B cell (primary cell): ENCODE results near the gene PTGFRN. TPM values are rescaled to one million over a fixed set of nuclear protein-coding genes. Genes with fewer than 3 reads are reported as not detected.

Experiments used
- ATAC-seq: fragments of 200-7000 bp; cut with Tn5 transposase; one replicate; pipeline ENCODE4 v1.10.0; 2021; ENCODE audit warnings: low read depth, mild to moderate bottlenecking, moderate number of reproducible peaks, moderate library complexity
- CTCF ChIA-PET: fragments of 350-600 bp; sonication (Branson Sonifier 250); formaldehyde crosslinking; loops from one replicate; lab custom pipeline; 2021; ENCODE audit warnings: antibody characterized with exemption, inconsistent platforms; lab: Charles Lee
- POLR2A ChIA-PET: fragments of 350-600 bp; sonication (Branson Sonifier 250); formaldehyde crosslinking; loops from one replicate; lab custom pipeline; 2021; ENCODE audit warnings: antibody characterized with exemption; lab: Charles Lee
- DNase-seq: peaks from one replicate; pipeline ENCODE4 v3.0.0; 2013
- H2AFZ ChIP-seq: 2 replicates; pipeline ENCODE4 v1.6.1; 2012; ENCODE audit warnings: mild to moderate bottlenecking, low read depth, low read length; ENCODE audit not compliant: insufficient read depth, poor library complexity, severe bottlenecking
- H3K27ac ChIP-seq, 2 donors: 1 replicate in 1 of 2; 2 replicates in 1 of 2; pipeline ENCODE4 v1.5.1; 2012 to 2013; ENCODE audit warnings: low read length in 2 of 2, mild to moderate bottlenecking in 2 of 2, moderate library complexity in 1 of 2
- H3K27me3 ChIP-seq, 4 experiments: fragments of 200-600 bp in 1 of 4; sonication (generic) in 1 of 4; replicated peaks in 1 of 4; 1 replicate in 2 of 4; 2 replicates in 2 of 4; pipeline versions ENCODE4 v1.6.1 to v1.7.0; 2013 to 2016; ENCODE audit warnings: low read length in 3 of 4, mild to moderate bottlenecking in 2 of 4, mixed read lengths in 1 of 4, moderate library complexity in 1 of 4; ENCODE audit not compliant: insufficient read depth in 4 of 4, control insufficient read depth in 3 of 4; ENCODE audit errors: control extremely low read depth in 1 of 4
- H3K36me3 ChIP-seq, 2 experiments: replicated peaks in 1 of 2; 1 replicate in 1 of 2; 2 replicates in 1 of 2; pipeline versions ENCODE4 v1.6.1 to v1.7.1; 2013; ENCODE audit warnings: low read length in 1 of 2; ENCODE audit not compliant: insufficient read depth in 2 of 2, control insufficient read depth in 1 of 2; ENCODE audit errors: control extremely low read depth in 1 of 2, extremely low read depth in 1 of 2
- H3K4me1 ChIP-seq, 2 donors: fragments of 200-600 bp in 1 of 2; sonication (generic) in 1 of 2; 1 replicate in 1 of 2; 2 replicates in 1 of 2; pipeline versions ENCODE4 v1.5.1 to v1.6.1; 2013 to 2017; ENCODE audit warnings: low read length in 2 of 2; ENCODE audit not compliant: control insufficient read depth in 2 of 2, insufficient read depth in 2 of 2
- H3K4me2 ChIP-seq: replicated peaks from 2 replicates; pipeline ENCODE3; 2012; ENCODE audit warnings: mild to moderate bottlenecking, low read depth, low read length; ENCODE audit not compliant: poor library complexity, severe bottlenecking
- H3K4me3 ChIP-seq, 5 experiments: fragments of 200-600 bp in 1 of 5; sonication (generic) in 1 of 5; 1 replicate in 3 of 5; 2 replicates in 2 of 5; pipeline versions ENCODE4 v1.5.1 to v1.7.0; 2011 to 2016; ENCODE audit warnings: low read length in 4 of 5, mild to moderate bottlenecking in 4 of 5, low read depth in 2 of 5, control low read depth in 1 of 5, moderate library complexity in 1 of 5; ENCODE audit not compliant: insufficient read depth in 1 of 5; ENCODE audit errors: control extremely low read depth in 1 of 5, extremely low read depth in 1 of 5
- H3K79me2 ChIP-seq: fragments of 200-600 bp; sonication (generic); one replicate; pipeline ENCODE4 v1.6.0; 2016; ENCODE audit warnings: low read length; ENCODE audit not compliant: control insufficient read depth, insufficient read depth
- H3K9ac ChIP-seq: fragments of 200-600 bp; sonication (generic); 2 replicates; pipeline ENCODE4 v1.6.1; 2017; ENCODE audit warnings: mild to moderate bottlenecking, low read length, moderate library complexity
- H3K9me3 ChIP-seq, 3 donors: one replicate each; pipeline versions ENCODE4 v1.6.1 to v1.7.1; 2013; ENCODE audit warnings: low read length in 2 of 3; ENCODE audit not compliant: control insufficient read depth in 2 of 3, insufficient read depth in 1 of 3; ENCODE audit errors: control extremely low read depth in 1 of 3
- H4K20me1 ChIP-seq: 2 replicates; pipeline ENCODE4 v1.6.0; 2012; ENCODE audit warnings: mild to moderate bottlenecking, low read length; ENCODE audit not compliant: insufficient read depth, control insufficient read depth, poor library complexity, severe bottlenecking
- H3K27ac Mint-ChIP-seq: one replicate; pipeline ENCODE4 v1.8.0; 2021; ENCODE audit warnings: mixed read lengths
- H3K27me3 Mint-ChIP-seq: one replicate; pipeline ENCODE4 v1.8.0; 2021; ENCODE audit warnings: mixed read lengths
- H3K4me1 Mint-ChIP-seq: one replicate; pipeline ENCODE4 v1.8.0; 2021; ENCODE audit warnings: mixed read lengths
- H3K4me3 Mint-ChIP-seq: one replicate; pipeline ENCODE4 v1.8.0; 2021; ENCODE audit warnings: mixed read lengths
- H3K9me3 Mint-ChIP-seq: one replicate; pipeline ENCODE4 v1.8.0; 2022; ENCODE audit warnings: mixed read lengths; ENCODE audit not compliant: insufficient read depth
- EZH2 ChIP-seq: IDR thresholded peaks from 2 replicates; pipeline ENCODE4 v1.6.1; 2012; ENCODE audit warnings: borderline replicate concordance, low read depth, mild to moderate bottlenecking, moderate library complexity, low read length; ENCODE audit not compliant: insufficient read depth, poor library complexity, severe bottlenecking
- WGBS: methylation state at CpG from one replicate; pipeline ENCODE4 v1.1.5; 2013; ENCODE audit warnings: missing lambda C conversion rate; ENCODE audit not compliant: insufficient coverage; 5-methylcytosine and 5-hydroxymethylcytosine counted together
- intact Hi-C: fragments of 100-400 bp; cut with micrococcal nuclease; formaldehyde crosslinking; loops from one replicate; pipeline ENCODE4 v1.10.0; 2022
- polyA plus RNA-seq: library from polyadenylated mRNA; depleted of rRNA; stranded (reverse); fragments of >200 nt; gene quantifications from 2 replicates; pipeline ENCODE4 v1.2.3, GENCODE V29; 2012
- total RNA-seq, 2 donors: library from RNA; stranded (reverse); fragments of 120-200 nt in 1 of 2; gene quantifications; 1 replicate in 1 of 2; 2 replicates in 1 of 2; pipeline versions ENCODE4 v1.2.3 to v1.2.4, GENCODE V29; 2013 to 2022
- TF ChIP-seq, protein P1 (sequence below): fragments of 200-600 bp; IDR thresholded peaks from one replicate; pipeline ENCODE4 v1.8.0; 2022; ENCODE audit warnings: antibody characterized with exemption, mild to moderate bottlenecking

The PTGFRN gene
- total and polyA plus RNA-seq, 2 donors (not counting 1 experiment from before 2014, with no cell fraction given): 0.17 TPM; not detected in 1

- no peak overlapping the region for H3K9ac ChIP-seq
- H2AFZ ChIP-seq: no peak overlapping the region
- CTCF ChIA-PET: interaction anchor here (0.6 kb wide), 1 partner anchor 1854 kb away, joined by 3 read pairs; no protein-coding TSS in a partner anchor
- no peaks in the 10 kb centered on the region for H3K4me1 ChIP-seq
- no peaks in the 10 kb centered on the region for H3K36me3 ChIP-seq
- no peaks in the 10 kb centered on the region for H3K9me3 ChIP-seq
- Mint-ChIP-seq H3K4me1 (no peaks in the 10 kb centered on the region), H3K27me3 (peaks cover 8% of the 10 kb centered on the region), H3K27ac (no peak overlapping the region), H3K4me3 (no peak overlapping the region), H3K9me3 (no peaks in the 10 kb centered on the region)
- H4K20me1 ChIP-seq: no peaks in the 10 kb centered on the region
- intact Hi-C loops: no loop called here
- TF ChIP-seq, protein P1, sequence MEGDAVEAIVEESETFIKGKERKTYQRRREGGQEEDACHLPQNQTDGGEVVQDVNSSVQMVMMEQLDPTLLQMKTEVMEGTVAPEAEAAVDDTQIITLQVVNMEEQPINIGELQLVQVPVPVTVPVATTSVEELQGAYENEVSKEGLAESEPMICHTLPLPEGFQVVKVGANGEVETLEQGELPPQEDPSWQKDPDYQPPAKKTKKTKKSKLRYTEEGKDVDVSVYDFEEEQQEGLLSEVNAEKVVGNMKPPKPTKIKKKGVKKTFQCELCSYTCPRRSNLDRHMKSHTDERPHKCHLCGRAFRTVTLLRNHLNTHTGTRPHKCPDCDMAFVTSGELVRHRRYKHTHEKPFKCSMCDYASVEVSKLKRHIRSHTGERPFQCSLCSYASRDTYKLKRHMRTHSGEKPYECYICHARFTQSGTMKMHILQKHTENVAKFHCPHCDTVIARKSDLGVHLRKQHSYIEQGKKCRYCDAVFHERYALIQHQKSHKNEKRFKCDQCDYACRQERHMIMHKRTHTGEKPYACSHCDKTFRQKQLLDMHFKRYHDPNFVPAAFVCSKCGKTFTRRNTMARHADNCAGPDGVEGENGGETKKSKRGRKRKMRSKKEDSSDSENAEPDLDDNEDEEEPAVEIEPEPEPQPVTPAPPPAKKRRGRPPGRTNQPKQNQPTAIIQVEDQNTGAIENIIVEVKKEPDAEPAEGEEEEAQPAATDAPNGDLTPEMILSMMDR: no peak
- TF ChIP-seq EZH2: no peak
- no peaks in the 10 kb centered on the region for H3K79me2 ChIP-seq
- no peak for DNase-seq
- no peak overlapping the region for H3K4me2 ChIP-seq
- no peak overlapping the region for H3K27ac ChIP-seq
- H3K27me3 ChIP-seq: peaks cover 0 to 2% (median 0%) of the 10 kb centered on the region in 4 experiments
- POLR2A ChIA-PET: no interaction called here
- ATAC-seq: no peak
- H3K4me3 ChIP-seq: no peak overlapping the region
- WGBS: 51% methylated on average over 2 of the region's 2 CpGs
Observed at GRCh38 chr1:116991171-116991845, 81.6 kb downstream of the PTGFRN start.

GRCh38 chr1:116991918-116992317 is 82.2 kb downstream of the PTGFRN start:
- Histone ChIP-seq H3K27me3 (peaks cover 0 to 2% (median 0%) of the 10 kb centered on the region in 4 experiments), H3K4me3 (no peak overlapping the region), H3K27ac (no peak overlapping the region), H3K9ac (no peak overlapping the region), H3K4me1 (no peaks in the 10 kb centered on the region), H2AFZ (no peak overlapping the region), H3K36me3 (no peaks in the 10 kb centered on the region), H3K4me2 (no peak overlapping the region), H3K9me3 (no peaks in the 10 kb centered on the region), H3K79me2 (no peaks in the 10 kb centered on the region), H4K20me1 (no peaks in the 10 kb centered on the region)
- no peak for ATAC-seq
- no peak overlapping the region for H3K27ac Mint-ChIP-seq
- DNase-seq: no peak
- CTCF ChIA-PET: interaction anchor here (0.6 kb wide), 1 partner anchor 1855 kb away, joined by 3 read pairs; no protein-coding TSS in a partner anchor
- POLR2A ChIA-PET: no interaction called here
- H3K4me1 Mint-ChIP-seq: no peaks in the 10 kb centered on the region
- intact Hi-C loops: no loop called here
- H3K4me3 Mint-ChIP-seq: no peak overlapping the region
- WGBS: 100% methylated on average over 1 of the region's 1 CpG
- TF ChIP-seq, protein P1: no peak
- TF ChIP-seq EZH2: no peak
- H3K9me3 Mint-ChIP-seq: no peaks in the 10 kb centered on the region
- H3K27me3 Mint-ChIP-seq: peaks cover 8% of the 10 kb centered on the region
